ENCODE results near the gene ACYP2.

ACYP2 gene

GRCh38 chr2:54161660-54162424, 46.4 kb downstream of the ACYP2 start:
- DNase-seq: no peak

DNA sequence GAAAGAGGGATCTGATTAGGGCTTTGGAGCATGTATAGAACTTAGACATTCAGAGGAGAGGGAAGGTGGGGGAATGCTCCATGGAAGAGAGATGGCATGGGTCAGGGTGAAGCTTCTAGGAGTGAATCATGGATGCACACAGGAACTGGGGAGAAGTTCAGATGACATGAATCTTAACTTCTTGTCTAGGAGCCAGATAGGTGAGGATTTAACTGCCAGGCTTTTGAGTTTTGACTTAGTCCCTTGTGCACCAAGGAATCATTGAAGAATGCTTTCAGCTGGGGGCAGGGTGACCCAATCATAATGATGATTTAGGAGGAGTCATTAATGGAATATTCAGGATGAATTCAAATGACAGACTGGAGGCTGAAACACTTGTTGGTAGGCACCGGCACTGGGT, 48.7 kb downstream of the ACYP2 start:
- no peak for DNase-seq

GRCh38 chr2:54166121-54166773, 50.8 kb downstream of the ACYP2 start:
- DNase-seq: no peak

GRCh38 chr2:54176577-54176976, 61.2 kb downstream of the ACYP2 start:
- DNase-seq: no peak

- DNase-seq: no peak
Observed at GRCh38 chr2:54183281-54183680, 67.9 kb downstream of the ACYP2 start.

DNA sequence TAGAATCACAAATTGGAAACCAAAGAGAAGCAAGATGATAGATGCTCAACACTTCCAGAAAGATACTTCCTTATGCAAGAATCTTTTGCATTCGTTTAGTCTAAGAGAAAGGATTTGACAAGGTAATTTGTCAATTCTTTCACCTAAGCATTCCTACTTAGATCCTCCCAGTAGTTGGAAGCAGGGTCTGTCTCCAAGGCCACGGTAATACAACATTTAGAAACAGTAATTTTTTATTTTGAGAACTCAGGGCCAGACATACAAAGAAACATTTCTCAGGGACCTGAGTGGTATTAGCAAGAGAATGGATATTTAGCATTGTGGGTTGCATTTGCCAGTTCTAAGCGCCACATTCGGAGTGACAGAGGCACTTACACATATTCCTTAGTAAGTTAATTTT, 68.6 kb downstream of the ACYP2 start:
- no peak for DNase-seq

- no peak for DNase-seq
Observed at GRCh38 chr2:54185105-54185504, 69.7 kb downstream of the ACYP2 start.

GRCh38 chr2:54187331-54187730, 71.9 kb downstream of the ACYP2 start:
- no peak for DNase-seq

DNA sequence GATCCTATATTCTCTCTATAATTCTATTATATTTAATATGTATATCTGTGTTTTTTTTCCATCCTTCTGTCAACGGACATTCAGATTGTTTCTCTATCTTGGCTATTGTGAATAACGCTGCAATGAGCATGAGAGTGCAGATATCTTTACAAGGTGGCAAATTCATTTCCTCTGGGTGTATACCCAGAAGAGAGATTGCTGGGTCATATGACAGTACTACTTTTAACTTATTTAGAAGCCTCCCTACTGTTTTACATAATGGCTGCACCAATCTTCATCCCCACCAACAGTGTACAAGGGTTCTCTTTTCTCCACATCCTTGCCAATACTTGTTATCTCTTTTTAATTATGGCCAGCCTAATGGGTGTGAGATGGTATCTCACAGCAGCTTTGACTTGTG, 74.1 kb downstream of the ACYP2 start:
- DNase-seq: no peak

DNA sequence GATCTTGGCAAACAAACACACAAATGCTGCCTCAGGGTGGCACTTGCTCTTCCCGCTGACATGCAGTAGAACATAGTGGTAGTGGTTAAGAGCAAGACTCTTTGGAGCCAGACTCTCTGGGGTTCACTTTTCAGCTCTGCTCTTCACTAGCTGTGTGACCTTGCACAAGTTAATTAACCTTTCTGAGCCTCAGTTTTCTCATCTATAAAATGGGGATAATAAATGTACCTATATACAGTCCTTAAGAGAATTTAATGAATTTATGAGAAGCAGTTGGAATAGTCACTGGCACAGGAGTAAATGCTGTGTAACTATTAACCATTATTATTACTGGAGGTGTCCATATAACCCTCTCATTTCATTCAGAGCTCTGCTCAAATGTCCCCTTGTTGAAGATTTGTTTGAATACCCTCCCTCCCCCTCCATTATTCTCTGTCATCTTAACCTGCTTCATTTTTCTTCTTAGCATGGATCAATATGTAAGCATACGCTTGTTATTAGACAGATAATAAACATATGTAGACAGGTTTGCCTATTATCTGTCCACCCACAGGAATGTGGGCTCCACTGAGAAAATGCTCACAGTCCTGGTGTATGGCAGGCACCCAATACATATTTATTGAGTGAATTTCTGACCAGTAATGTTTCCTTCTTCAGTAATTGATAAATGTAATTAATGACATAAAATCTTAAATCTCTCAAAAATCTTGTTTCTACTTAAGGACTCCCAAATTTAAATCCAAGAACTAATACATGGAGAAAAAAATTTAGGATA, 76.1 kb downstream of the ACYP2 start:
- no peak for DNase-seq

DNA sequence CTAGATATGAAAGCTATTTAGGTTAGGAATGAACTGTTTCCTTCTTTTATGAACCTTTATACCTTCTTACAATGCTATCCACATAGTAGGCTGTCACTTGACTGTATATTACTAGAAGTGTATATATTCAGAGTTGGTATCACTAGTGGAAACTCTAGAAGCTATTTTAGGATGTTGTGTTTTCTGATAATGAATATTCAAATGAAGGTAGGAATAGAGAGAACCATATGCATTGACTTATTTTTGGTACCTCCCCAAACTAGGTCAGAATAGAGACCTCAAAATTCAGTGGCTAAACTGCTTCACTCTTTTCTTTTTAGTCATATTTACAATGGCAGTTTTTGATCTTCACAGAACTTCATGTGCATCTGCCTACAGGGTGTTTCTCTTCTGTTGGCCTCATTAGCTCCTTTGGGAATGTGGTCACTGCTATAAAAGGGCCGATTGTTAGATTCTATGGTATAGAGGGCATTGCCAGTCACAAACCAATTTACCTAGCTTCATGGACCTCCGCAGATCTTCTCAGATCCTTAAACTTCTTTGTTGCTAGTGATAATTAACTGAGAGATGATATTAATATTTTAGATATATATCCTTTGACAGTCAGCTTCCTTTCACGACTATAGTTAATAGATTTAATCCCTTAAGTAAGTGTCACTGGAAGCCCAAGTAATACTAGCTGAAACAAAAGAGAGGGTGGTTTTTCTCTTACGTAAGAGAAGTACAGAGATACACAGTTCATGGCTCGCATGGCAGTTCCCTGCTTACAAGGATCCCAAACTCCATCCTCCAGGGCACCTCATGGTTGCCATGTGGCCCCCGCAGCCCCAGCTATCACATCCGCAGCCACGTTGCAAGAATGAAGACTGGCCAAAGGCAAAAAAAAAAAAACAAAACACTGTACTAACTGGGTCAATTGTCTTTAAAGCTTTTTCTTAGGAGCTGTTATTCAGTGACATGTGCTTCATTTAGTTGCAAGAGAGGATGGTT, 79.6 kb downstream of the ACYP2 start:
- DNase-seq: no peak

- DNase-seq: no peak
Observed at GRCh38 chr2:54196646-54197045, 81.2 kb downstream of the ACYP2 start.

- DNase-seq: no peak
Observed at GRCh38 chr2:54204476-54204875, 89.1 kb downstream of the ACYP2 start.

- DNase-seq: no peak
Observed at GRCh38 chr2:54206596-54206995, 91.2 kb downstream of the ACYP2 start.

DNA sequence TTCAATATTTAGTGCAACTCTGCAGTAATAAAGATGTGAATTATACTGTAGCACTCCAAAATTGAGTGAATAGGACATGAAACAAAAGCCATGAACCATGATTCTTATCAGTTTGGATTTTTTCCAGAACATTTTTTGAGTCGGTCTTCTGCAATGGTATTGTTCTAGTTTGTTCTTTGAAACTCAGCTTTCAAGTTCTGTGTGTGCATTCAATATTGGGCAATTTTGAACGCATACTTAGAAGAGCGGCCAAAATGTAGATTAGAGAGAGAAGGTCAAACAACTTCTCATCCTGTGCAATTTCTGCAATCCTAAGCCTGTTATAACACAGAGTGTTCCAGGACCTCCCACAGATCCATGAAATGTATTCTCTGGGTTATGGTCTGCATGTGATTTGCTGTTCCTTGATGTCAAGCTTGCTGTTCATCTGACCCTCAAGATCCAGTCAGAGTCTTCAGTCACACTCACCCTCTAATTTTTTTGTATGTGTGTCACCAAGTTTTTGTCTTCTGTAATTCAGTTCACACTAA, 92.3 kb downstream of the ACYP2 start:
- no peak for DNase-seq

DNA sequence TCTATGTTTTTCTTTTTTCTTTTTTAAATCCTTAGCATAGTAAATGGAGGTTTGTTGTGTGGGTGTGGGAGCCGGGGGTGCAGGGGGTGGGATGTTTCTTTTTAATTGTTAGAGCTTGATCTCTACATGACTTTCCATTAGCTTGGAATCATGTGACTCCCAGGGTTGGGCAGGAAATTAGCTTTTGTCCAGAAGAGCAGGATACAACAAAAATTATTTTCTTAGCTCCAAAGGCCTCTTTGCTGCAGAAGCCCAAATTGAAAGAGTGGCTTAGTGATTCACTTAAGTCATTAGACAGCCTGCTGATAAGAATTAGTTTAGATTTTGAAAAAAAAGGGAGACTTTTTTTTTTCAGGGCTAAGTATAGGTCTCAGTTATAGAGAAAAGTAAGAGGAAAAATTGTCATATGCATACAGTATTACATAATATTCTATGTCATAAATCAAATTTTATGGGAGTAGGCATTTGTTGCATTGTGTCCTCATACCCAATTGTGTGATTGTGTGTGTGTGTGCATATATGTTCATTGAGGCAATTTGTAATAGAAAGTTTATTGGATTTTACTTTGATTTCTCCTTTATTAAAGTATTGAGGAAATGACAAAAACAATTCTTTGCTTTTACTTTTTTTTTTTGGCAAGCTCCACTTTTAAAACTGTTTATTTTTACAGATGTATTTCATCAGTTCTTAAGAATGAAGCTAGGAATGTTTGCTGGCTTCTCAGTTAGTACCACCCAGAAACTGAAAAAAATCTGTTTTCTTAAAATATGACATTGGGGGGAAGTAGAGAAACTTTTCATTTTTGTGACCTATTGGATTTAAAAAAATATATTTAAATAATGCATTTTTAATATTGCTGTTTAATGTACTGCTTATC, 93.2 kb downstream of the ACYP2 start:
- DNase-seq: no peak

DNA sequence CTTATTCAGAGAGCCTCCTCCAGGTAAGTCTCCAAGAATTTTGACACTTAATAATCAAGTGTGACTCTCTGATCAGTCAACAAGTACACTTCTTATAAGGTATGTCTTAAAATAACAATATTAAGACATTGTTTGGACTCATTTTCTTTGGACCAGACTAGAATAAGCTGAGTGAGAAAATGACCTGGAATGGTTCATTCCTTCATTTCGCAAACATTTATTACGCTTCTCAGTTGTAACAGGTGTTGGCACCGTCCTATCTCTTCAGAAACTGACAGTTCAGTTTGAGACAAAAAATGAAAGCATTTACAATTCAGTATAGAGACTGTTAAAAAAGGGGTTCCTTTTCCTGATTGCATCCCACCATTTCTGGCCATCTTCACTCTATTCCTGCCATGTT, 94.0 kb downstream of the ACYP2 start:
- no peak for DNase-seq

DNA sequence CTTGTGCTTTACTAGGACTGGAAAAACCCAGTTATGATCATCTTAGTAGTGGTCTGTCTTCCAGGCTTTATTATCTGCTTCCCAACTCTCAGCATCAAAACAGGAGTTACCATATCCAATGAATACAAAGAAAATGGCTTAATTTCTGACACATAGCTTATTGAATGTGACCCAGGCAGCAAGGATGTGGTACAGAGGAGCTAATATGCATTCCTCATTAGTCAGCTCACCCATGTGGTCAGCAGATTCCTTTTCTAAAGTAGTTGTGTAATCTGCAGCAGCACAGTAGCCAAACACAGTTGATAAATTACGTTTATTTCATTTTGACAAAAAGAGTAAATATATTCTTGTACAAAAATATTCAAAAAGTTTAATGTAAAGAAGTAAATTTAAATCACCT, 97.0 kb downstream of the ACYP2 start:
- DNase-seq: no peak

GRCh38 chr2:54213082-54213481, 97.7 kb downstream of the ACYP2 start:
- DNase-seq: no peak

DNA sequence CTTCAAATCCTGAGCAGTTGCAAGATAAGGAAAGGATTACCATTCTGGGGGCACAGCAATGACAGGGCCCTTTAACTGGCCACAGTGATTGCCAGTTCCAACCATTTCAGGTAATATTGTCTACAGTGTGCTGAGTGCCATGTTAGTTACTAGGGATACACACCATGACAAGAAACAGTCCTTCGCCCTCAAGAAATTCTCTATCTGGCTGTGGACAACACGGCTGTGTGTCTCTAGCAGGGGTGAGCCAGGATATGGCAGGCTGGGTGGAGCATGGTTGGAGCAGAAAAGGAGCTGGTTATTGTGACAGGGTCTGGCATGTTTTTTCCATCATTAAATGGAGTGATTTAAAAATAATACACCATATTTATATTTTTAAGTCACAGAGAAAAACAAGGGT, 109.6 kb downstream of the ACYP2 start:
- DNase-seq: no peak

DNA sequence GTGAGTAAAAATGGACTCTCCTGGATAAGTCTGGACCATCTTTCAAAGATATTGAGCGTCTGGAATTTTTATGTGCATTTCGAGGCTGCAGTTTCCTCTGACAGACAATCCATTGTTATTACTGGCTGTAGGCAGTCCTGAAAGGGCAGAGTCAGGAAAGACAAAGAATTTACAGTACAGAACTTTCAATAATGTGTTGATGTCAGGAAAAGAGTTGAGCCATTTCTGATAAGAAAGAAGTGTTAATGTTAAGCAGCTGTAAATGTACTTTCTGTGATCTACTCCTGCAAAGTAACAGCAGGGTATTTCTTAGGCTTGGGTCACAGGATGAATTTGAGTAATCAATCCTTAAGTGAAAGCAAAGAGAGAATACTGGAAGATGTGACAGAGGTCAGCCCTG, 110.8 kb downstream of the ACYP2 start:
- no peak for DNase-seq

Data from NCI-H2227 treated with DMSO at 0.1 percent for 48 hours (cell line).